ENCODE measurements around the gene PHF21A.

DNA sequence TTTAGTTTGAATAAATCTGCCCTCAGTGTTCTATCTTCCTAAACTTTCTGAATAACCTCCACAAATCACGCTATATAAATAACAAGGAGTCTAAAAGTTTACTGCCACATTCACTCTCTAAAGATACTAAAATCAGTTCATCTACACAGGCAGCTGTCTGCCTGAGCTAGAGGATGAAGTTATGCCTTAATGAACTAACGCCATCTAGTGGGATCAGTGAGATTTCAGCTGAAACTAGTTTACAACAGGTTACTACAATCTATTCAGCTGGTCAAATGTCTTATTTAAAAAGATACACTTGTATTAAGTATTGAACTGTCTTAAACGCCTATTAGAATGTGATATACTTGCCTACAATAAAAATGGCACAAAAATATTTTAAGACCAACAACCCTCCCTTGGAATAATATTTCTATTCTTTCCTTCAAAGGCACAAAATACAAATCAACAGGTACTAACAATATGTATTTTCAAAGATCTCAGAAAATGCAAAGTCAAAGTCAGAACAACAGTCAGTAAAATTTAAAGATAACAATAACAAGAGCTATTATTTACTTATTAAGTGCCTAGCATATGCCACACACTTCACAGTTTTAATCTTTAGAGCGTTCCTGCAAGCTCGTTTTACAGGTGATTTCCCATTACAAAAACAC lies 114.7 kb downstream of the PHF21A start:
- TF ChIP-seq, protein P1, sequence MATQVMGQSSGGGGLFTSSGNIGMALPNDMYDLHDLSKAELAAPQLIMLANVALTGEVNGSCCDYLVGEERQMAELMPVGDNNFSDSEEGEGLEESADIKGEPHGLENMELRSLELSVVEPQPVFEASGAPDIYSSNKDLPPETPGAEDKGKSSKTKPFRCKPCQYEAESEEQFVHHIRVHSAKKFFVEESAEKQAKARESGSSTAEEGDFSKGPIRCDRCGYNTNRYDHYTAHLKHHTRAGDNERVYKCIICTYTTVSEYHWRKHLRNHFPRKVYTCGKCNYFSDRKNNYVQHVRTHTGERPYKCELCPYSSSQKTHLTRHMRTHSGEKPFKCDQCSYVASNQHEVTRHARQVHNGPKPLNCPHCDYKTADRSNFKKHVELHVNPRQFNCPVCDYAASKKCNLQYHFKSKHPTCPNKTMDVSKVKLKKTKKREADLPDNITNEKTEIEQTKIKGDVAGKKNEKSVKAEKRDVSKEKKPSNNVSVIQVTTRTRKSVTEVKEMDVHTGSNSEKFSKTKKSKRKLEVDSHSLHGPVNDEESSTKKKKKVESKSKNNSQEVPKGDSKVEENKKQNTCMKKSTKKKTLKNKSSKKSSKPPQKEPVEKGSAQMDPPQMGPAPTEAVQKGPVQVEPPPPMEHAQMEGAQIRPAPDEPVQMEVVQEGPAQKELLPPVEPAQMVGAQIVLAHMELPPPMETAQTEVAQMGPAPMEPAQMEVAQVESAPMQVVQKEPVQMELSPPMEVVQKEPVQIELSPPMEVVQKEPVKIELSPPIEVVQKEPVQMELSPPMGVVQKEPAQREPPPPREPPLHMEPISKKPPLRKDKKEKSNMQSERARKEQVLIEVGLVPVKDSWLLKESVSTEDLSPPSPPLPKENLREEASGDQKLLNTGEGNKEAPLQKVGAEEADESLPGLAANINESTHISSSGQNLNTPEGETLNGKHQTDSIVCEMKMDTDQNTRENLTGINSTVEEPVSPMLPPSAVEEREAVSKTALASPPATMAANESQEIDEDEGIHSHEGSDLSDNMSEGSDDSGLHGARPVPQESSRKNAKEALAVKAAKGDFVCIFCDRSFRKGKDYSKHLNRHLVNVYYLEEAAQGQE (IDR thresholded peaks at IDR 0.05; ENCODE audit: insufficient read depth in 1 of 2, low read depth in 2 of 2, low read length in 2 of 2) = no peak
- no peak for TF ChIP-seq POLR2AphosphoS5 (IDR thresholded peaks at IDR 0.05; ENCODE audit: low read depth, low read length)

Data from PFSK-1 (cell line).